PFSK-1 (cell line): ENCODE data around the gene OSGEP.

Source experiments
- FOXP2 ChIP-seq: optimal IDR thresholded peaks from 2 replicates; pipeline ENCODE3; 2011; ENCODE audit warnings: borderline replicate concordance, control low read depth, inconsistent platforms; ENCODE audit not compliant: insufficient read depth; ENCODE audit errors: extremely low read length, extremely low read depth
- POLR2AphosphoS5 ChIP-seq: IDR thresholded peaks from 2 replicates; pipeline ENCODE4 v1.6.1; 2012; ENCODE audit warnings: low read depth, mild to moderate bottlenecking, control low read depth, low read length, moderate library complexity
- REST ChIP-seq, 2 experiments: IDR thresholded peaks; 2 replicates each; pipeline versions ENCODE4 v1.6.1 to v1.8.0; 2011 to 2012; ENCODE audit warnings: low read depth in 2 of 2, low read length in 2 of 2, control low read depth in 1 of 2, inconsistent platforms in 1 of 2, mild to moderate bottlenecking in 1 of 2, moderate library complexity in 1 of 2; ENCODE audit not compliant: insufficient read depth in 1 of 2
- SIN3A ChIP-seq: IDR thresholded peaks from 2 replicates; pipeline ENCODE4 v1.6.1; 2012; ENCODE audit warnings: mild to moderate bottlenecking, low read length, moderate library complexity, borderline replicate concordance; ENCODE audit not compliant: insufficient read depth
- TAF1 ChIP-seq: IDR thresholded peaks from 2 replicates; pipeline ENCODE4 v1.6.1; 2012; ENCODE audit warnings: low read length, control low read depth, borderline replicate concordance; ENCODE audit not compliant: insufficient read depth

The OSGEP gene

GRCh38 chr14:20468764-20469241, 14.2 kb upstream of the OSGEP start:
- TF ChIP-seq POLR2AphosphoS5 (no peak), REST (IDR thresholded peaks at IDR 0.05; ENCODE audit: insufficient read depth in 1 of 2, low read depth in 2 of 2, low read length in 2 of 2) (no peak), TAF1 (no peak), SIN3A (no peak), FOXP2 (no peak)

DNA sequence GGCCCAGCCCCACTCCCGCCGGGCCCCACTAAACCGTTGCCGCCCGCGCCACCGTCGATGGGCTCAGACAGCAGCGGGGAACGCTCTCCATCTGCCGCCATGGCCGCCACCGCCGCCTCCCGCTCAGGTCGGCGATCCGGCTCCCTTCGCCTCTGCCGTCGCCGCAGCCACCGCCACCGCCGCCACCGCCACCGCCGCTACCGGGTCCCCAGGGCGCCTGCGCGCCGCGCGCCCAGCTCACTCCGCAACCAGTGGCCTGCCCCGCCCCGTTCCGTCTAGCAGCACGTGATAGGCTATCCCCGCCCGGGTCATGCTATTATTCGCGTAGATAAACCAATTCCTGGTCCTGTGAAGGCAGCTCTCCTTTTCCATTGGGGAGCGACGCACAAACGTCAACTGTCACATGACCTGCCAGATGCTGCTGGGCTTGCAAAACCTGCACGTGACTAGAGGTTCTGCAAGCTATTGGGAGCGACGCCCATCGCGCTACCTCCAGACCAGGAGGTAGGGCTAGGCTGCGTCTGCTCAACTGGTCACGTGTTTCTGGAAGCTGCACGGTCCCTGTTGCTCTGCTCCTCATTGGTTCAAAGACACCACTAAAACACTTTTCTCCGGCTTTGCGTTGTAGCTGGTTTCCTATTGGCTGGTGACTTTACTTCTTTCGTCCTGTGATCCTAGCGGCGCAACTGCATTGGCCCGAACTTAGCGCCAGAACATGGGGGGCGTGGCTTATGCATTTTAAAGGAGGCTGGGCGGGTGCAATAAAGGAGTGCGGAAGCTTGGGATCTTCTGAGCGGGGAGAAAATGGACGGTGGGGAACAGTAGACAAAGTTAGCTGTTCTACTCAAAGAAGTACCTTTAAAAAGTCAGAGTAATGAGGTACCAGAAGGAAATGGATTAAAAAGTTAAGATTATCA, 6.9 kb upstream of the OSGEP start, which contains the start of gene PIP4P1:
TSS of gene PIP4P1 (minus strand) at position 210 of the 917 bp plus-strand sequence. CDS start at position 101, 109 bp downstream.
- TF ChIP-seq POLR2AphosphoS5 = peak; percentile 57; the same call in 1 of the 2 replicates
- TF ChIP-seq FOXP2 = no peak

DNA sequence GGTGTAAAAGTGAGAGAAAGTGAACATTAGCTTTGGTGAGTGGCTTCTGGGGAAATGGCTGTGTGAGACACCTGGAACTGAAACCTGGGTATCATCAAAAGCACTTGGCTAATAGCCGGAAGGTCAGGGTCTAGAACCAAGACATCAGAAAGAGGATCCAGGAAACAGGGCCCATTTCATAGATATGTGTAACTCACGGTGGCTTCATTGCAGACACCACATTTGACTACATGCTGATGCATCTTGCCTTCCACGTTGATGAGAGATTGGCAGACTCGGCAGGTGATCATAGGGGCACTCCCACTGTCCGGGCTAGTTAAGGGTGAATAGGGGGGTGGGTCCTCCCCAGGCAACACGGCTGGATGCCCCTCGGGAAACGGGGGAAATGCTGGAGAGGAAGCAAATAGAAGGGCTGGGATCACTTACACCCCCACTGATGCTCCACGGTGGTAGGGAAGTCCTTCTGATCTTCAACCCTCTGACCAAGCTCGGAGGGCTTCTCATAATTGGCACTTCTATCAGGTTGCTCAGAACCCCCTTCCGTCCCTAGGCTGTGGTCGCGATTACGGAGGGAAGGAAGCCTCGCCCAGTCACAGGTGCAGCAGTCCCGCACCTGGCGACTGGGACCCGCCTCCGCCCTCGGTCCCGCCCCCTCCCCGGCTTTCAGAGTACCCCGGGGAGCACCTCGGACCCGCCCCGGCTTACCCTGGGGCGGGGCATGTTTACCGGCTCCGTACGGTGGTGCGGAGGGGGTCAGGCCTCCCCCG, 6.0 kb upstream of the OSGEP start:
- TF ChIP-seq FOXP2 (no peak), TAF1 (no peak), SIN3A (no peak), REST (IDR thresholded peaks at IDR 0.05; ENCODE audit: insufficient read depth in 1 of 2, low read depth in 2 of 2, low read length in 2 of 2) (no peak), POLR2AphosphoS5 (no peak)

DNA sequence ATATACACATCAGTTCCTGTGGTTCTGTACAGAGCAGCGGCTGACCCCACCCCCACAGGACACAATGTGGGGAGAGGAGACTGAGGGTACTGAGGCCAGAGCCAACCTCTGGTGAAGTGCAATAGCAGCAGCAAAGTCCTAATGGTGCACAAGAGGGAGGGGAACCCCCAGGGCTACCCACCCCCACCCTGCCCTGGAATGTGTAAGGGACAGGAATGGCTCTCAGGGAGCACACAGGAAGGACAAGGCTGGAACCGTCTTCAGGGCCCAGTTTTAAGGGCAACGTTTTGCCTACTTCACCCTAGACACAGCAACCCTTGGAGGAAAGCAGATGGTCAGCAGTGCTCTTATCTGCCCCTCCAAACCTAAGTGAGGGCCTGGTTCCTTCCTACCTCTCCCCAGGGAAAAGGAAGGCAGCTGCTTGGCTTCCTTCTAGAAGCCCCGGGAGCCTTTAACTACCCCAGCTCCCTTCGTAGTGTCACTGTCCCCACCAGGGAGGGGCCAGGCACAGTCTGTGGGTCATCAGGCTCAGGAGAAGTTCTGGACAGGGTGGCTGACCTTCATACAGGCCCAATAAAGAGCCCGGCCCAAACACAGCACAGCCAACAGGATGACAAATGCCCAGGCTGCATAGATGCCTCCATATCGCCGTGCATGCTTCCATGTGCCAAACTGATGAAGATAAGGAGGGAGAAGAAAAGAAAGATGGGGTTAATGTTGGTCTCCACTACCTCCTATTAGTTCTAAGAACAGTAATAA, 3.6 kb upstream of the OSGEP start:
- TF ChIP-seq REST (IDR thresholded peaks at IDR 0.05; ENCODE audit: insufficient read depth in 1 of 2, low read depth in 2 of 2, low read length in 2 of 2) = no peak
- TF ChIP-seq POLR2AphosphoS5 = no peak
- no peak for TF ChIP-seq FOXP2
- no peak for TF ChIP-seq TAF1
- TF ChIP-seq SIN3A = no peak

DNA sequence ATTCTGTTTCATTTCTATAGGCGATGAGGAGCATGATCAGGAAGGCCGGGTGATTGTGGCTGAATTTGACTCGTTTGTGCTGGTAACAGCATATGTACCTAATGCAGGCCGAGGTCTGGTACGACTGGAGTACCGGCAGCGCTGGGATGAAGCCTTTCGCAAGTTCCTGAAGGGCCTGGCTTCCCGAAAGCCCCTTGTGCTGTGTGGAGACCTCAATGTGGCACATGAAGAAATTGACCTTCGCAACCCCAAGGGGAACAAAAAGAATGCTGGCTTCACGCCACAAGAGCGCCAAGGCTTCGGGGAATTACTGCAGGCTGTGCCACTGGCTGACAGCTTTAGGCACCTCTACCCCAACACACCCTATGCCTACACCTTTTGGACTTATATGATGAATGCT, 2.4 kb upstream of the OSGEP start:
- TF ChIP-seq TAF1 (no peak), SIN3A (no peak), REST (IDR thresholded peaks at IDR 0.05; ENCODE audit: insufficient read depth in 1 of 2, low read depth in 2 of 2, low read length in 2 of 2) (no peak), FOXP2 (no peak), POLR2AphosphoS5 (no peak)
